Measurements from ENCODE around the gene ANO3.
"Not testable (repeated sequence)": the region's sequence is repeated elsewhere in the genome, so short reads cannot be mapped to it uniquely, and the experiment has no call there.

The ANO3 gene

GRCh38 chr11:26579683-26580082, 247.8 kb downstream of the ANO3 start:
- TF ChIP-seq CTCF (IDR thresholded peaks at IDR 0.05; ENCODE audit: extremely low read depth, missing control alignments): no peak
- no peak for DNase-seq (ENCODE audit: low spot score)

GRCh38 chr11:26580929-26581328, 249.0 kb downstream of the ANO3 start:
- DNase-seq (ENCODE audit: low spot score): no peak
- no peak for TF ChIP-seq CTCF (IDR thresholded peaks at IDR 0.05; ENCODE audit: extremely low read depth, missing control alignments)

GRCh38 chr11:26583550-26583949, 251.6 kb downstream of the ANO3 start:
- DNase-seq (ENCODE audit: low spot score): no peak
- TF ChIP-seq CTCF (IDR thresholded peaks at IDR 0.05; ENCODE audit: extremely low read depth, missing control alignments): no peak

- DNase-seq (ENCODE audit: low spot score): no peak
These were observed 252.9 kb downstream of the ANO3 start for GRCh38 chr11:26584818-26585217.

GRCh38 chr11:26587073-26587472, 255.1 kb downstream of the ANO3 start:
- no peak for DNase-seq (ENCODE audit: low spot score)
- TF ChIP-seq CTCF (IDR thresholded peaks at IDR 0.05; ENCODE audit: extremely low read depth, missing control alignments): no peak

More at GRCh38 chr11:26584818-26585217, 252.9 kb downstream of the ANO3 start:
- no peak for TF ChIP-seq CTCF (IDR thresholded peaks at IDR 0.05; ENCODE audit: extremely low read depth, missing control alignments)

- no peak for TF ChIP-seq CTCF (IDR thresholded peaks at IDR 0.05; ENCODE audit: extremely low read depth, missing control alignments)
- no peak for DNase-seq (ENCODE audit: low spot score)
These were observed 261.8 kb downstream of the ANO3 start for GRCh38 chr11:26593691-26594090.

- DNase-seq (ENCODE audit: low spot score): not testable (repeated sequence)
These were observed 263.4 kb downstream of the ANO3 start for GRCh38 chr11:26595207-26595865.

GRCh38 chr11:26597049-26597689, 265.2 kb downstream of the ANO3 start:
- DNase-seq (ENCODE audit: low spot score): not testable (repeated sequence)

Data from GM20000 (cell line).